ENCODE results near the gene SORCS2.

Gene SORCS2

DNA sequence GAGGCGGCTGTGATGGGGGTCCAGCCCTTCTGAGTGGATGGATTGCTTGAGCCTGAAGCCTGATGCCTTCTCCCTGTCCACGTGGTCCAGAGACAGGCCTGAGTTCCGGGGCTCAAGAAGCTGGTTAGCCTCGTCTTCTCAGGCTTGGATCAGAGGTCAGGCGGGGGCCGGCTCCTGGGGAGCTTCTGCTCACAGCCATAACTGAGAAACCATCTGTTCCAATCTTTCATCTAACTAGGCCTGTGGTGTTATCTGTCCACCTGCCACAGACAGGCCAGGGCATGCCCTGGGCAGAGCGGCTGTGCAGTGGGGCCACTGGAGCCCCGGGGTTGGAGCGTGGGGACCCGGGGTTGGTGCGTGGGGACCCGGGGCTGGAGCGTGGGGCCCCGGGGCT is 63.1 kb downstream of the SORCS2 start:
- CTCF ChIA-PET: no interaction called here

DNA sequence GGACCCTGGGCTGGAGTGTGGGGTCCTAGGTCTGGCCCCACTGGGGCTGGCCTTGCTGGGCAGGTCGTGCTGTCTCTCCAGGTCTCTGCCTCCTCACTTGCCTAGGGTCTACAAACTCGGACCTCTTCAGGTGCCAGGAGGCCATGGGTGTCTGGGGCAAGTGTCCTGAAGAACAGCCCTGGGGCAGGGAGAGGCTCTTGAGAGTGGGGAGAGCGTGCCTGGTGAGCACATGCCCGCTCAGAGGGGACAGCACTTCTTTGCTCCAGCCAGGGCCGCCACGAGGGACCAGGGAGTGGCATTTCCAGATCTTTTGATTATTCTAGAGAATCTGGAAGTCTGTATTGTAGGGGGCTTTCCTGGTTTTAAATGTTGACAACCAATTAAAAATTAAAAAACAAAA is 63.7 kb downstream of the SORCS2 start:
- no peak overlapping the region for H3K4me3 ChIP-seq (ENCODE audit: low read depth, low read length)
- ChIA-PET CTCF (no interaction called here), POLR2A (no interaction called here)
- TF ChIP-seq, protein P1, sequence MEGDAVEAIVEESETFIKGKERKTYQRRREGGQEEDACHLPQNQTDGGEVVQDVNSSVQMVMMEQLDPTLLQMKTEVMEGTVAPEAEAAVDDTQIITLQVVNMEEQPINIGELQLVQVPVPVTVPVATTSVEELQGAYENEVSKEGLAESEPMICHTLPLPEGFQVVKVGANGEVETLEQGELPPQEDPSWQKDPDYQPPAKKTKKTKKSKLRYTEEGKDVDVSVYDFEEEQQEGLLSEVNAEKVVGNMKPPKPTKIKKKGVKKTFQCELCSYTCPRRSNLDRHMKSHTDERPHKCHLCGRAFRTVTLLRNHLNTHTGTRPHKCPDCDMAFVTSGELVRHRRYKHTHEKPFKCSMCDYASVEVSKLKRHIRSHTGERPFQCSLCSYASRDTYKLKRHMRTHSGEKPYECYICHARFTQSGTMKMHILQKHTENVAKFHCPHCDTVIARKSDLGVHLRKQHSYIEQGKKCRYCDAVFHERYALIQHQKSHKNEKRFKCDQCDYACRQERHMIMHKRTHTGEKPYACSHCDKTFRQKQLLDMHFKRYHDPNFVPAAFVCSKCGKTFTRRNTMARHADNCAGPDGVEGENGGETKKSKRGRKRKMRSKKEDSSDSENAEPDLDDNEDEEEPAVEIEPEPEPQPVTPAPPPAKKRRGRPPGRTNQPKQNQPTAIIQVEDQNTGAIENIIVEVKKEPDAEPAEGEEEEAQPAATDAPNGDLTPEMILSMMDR (IDR thresholded peaks at IDR 0.05; ENCODE audit: insufficient read depth, low read length, missing control alignments): no peak
- no peak for DNase-seq (ENCODE audit: low read depth, low spot score)

More for the DNA sequence above, 63.1 kb downstream of the SORCS2 start:
- POLR2A ChIA-PET: no interaction called here
- DNase-seq (ENCODE audit: low read depth, low spot score): no peak
- TF ChIP-seq, protein P1 (IDR thresholded peaks at IDR 0.05; ENCODE audit: insufficient read depth, low read length, missing control alignments): no peak
- H3K4me3 ChIP-seq (ENCODE audit: low read depth, low read length): no peak overlapping the region

DNA sequence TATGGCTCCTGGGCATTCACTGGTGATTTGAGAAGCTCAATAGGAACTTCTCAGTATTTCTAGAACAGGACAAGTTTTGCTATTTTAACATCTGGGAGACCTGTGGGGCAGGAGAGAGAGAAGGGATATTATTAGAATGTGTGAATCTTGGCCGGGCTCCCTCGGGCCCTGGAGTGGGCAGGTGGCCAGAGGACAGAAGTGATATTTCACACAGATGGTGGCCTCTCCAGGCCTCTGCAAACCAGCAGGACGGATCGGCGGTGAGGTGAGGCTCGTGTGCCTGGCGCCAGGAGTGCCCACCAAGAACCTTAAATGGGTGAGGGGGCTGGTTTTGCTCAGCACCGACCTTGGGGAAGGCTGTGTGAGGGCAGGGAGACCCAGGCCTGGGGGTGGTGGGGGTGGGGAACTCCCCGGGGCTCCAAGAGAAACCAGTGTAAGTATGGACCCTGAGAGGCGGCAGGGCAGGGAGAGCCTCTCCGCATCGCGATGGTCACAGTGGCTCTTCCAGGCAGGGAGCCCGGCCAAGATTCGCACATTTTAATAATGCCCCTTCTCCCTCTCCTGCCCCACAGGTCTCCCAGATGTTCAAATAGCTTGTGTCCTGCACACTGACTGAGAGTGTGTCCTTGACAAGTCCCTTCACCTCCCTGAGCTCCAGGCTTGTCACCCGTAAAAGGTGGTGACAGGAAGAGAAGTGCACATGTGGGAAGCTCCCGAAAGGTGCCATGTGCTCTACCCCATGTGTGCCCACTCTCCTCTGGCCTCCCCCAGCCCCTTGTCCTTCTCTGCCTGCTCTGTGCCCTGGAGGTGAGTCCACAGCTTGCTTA is 64.9 kb downstream of the SORCS2 start:
- no peak overlapping the region for H3K4me3 ChIP-seq (ENCODE audit: low read depth, low read length)
- TF ChIP-seq, protein P1 (IDR thresholded peaks at IDR 0.05; ENCODE audit: insufficient read depth, low read length, missing control alignments): no peak
- DNase-seq (ENCODE audit: low read depth, low spot score): no peak
- ChIA-PET CTCF (interaction anchor here (1.0 to 1.6 kb wide), 2 partner anchors 39 to 63 kb away, joined by 3 read pairs; no protein-coding TSS in a partner anchor), POLR2A (interaction anchor here (1.8 kb wide), 1 partner anchor 9 kb away, joined by 6 read pairs; no protein-coding TSS in a partner anchor)

DNA sequence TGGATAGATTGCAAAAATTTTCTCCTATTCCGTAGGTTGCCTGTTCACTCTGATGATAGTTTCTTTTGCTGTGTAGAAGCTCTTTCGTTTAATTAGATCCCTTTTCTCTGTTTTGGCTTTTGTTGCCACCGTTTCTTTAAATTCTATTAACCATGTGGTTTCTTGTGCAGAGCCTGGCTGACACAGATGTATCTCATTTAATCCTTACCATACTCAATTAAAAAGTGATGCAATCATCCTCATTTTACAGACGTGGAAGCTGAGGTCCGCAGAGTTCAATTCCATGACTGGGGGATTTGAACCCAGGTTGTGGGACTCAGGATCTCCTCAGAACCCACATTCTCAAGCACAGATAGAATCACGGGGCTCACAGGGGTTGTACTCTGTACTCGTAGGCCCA is 66.7 kb downstream of the SORCS2 start:
- no peak for DNase-seq (ENCODE audit: low read depth, low spot score)
- ChIA-PET CTCF (no interaction called here), POLR2A (no interaction called here)
- no peak overlapping the region for H3K4me3 ChIP-seq (ENCODE audit: low read depth, low read length)
- TF ChIP-seq, protein P1 (IDR thresholded peaks at IDR 0.05; ENCODE audit: insufficient read depth, low read length, missing control alignments): no peak

DNA sequence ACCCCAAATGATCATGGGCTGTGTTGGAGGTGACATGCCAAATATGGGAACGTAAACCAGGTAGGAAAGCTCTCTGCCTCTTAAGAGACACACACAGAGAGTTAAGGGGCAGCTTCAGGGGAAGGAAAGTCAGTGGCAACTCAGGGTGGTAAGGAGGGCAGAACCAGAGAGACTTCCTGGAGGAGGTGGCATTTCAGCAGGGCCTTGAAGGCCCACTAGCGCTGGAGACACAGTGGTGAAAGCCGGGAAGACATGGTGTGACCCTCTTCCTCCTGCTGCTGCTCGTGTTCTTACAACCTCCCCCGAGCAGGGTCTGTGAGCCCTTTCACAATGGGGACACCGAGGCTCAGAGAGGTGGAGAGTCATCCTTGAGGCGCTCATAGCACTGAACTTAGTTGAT is 68.2 kb downstream of the SORCS2 start:
- no peak for DNase-seq (ENCODE audit: low read depth, low spot score)
- H3K4me3 ChIP-seq (ENCODE audit: low read depth, low read length): no peak overlapping the region
- ChIA-PET POLR2A (no interaction called here), CTCF (interaction anchor here (1.3 kb wide), 1 partner anchor 36 kb away, joined by 4 read pairs; no protein-coding TSS in a partner anchor)
- TF ChIP-seq, protein P1 (IDR thresholded peaks at IDR 0.05; ENCODE audit: insufficient read depth, low read length, missing control alignments): no peak

DNA sequence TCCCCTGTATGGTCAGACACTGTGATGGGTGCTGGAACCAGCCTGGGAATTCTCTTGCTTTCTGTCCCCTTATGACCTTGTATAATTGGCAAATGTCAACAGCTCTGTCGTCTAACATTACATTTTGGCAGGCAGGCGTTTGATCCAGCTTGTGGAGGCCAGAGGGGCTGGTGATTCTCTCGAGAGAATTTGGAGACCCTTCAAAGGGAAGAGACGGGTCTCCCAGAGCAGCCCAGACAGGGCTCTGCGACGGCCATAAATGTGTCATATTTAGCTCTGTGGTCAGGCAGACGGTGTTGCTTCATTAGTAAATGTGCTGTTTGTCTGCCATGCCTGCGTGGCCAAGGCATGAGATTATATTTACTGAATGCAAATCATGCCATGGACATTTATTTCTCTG is 68.7 kb downstream of the SORCS2 start:
- TF ChIP-seq, protein P1 (IDR thresholded peaks at IDR 0.05; ENCODE audit: insufficient read depth, low read length, missing control alignments): no peak
- CTCF ChIA-PET: interaction anchor here (2.0 kb wide), 1 partner anchor 67 kb away, joined by 7 read pairs; no protein-coding TSS in a partner anchor
- POLR2A ChIA-PET: no interaction called here
- H3K4me3 ChIP-seq (ENCODE audit: low read depth, low read length): no peak overlapping the region
- no peak for DNase-seq (ENCODE audit: low read depth, low spot score)
